ENCODE measurements around the gene RHBDF2. TPM values are rescaled to one million over a fixed set of nuclear protein-coding genes. Genes with fewer than 3 reads are reported as not detected.
A peak's percentile ranks its signal among the peaks of the same experiment; 100 is the strongest.

Gene RHBDF2
- total RNA-seq, 1 experiment from 2014 or later = 33.0 TPM

DNA sequence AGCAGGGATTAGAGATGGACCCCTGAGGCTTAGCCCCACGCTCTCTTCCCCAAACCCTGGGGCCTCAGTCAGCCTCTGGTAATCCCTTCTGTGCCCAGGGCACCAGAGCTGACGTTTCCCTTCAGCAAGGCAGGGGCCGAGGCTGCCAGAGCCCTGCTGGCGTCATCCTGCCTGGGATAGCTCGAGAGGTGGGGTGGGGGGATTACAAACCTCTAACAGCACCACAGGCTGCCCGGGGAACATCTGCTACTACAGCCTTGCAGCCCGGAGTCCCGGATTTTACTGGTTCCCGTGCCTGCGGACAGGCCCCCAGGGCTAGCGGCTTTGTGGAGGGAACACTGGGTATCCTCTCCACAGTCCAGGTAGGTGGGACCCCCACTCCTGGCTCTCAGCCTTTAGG is 33.9 kb downstream of the RHBDF2 start, which contains the start of gene AANAT:
AANAT (plus strand) TSS at position 238 of the 400 bp plus-strand sequence. CDS start 1,144 bp downstream, outside the sequence.
- DNase-seq (ENCODE audit: low spot score) = no peak
- no peak within 1 kb of the TSS for H3K27ac Mint-ChIP-seq
- POLR2A ChIA-PET = no interaction called here

GRCh38 chr17:76466775-76467130 is 34.5 kb downstream of the RHBDF2 start:
- Mint-ChIP-seq H3K27me3 (ENCODE audit: low read depth) (no peaks in the 10 kb centered on the region; the same call in 1 of the 2 replicates), H3K4me1 (peaks cover 8% of the 10 kb centered on the region), H3K4me3 (no peak overlapping the region), H3K27ac (no peak overlapping the region), H3K9me3 (no peaks in the 10 kb centered on the region), H3K36me3 (peaks cover 4% of the 10 kb centered on the region; the same call in 1 of the 2 replicates)
- DNase-seq (ENCODE audit: low spot score) (no peak), ATAC-seq (no peak)
- POLR2A ChIA-PET = no interaction called here
- CTCF ChIA-PET = interaction anchor here (0.9 to 3.6 kb wide), 24 partner anchors 9 to 260 kb away, joined by 3 to 33 read pairs (median 6); partner anchors contain the start of genes JMJD6, METTL23 and RHBDF2
- TF ChIP-seq ZNF317 (CRISPR knock-in tag; IDR thresholded peaks at IDR 0.05; ENCODE audit: borderline replicate concordance, low read depth) (no peak), CTCF (IDR thresholded peaks at IDR 0.05) (peak; percentile 2; the same call in 1 of the 2 replicates)

More for the DNA sequence above, 33.9 kb downstream of the RHBDF2 start, which contains the start of gene AANAT:
- Mint-ChIP-seq H3K9me3 (no peaks in the 10 kb centered on the region), H3K36me3 (peaks cover 4% of the 10 kb centered on the region; the same call in 1 of the 2 replicates), H3K4me1 (peaks cover 8% of the 10 kb centered on the region), H3K27me3 (ENCODE audit: low read depth) (no peaks in the 10 kb centered on the region; the same call in 1 of the 2 replicates), H3K4me3 (no peak within 1 kb of the TSS)
- no peak for TF ChIP-seq HMGXB4 (CRISPR knock-in tag; IDR thresholded peaks at IDR 0.05)
- TF ChIP-seq ZNF263 (CRISPR knock-in tag; IDR thresholded peaks at IDR 0.05; ENCODE audit: low read depth) = no peak
- no peak for TF ChIP-seq SP1 (CRISPR knock-in tag; conservative IDR thresholded peaks at IDR 0.05)
- no peak for TF ChIP-seq ZNF425 (CRISPR knock-in tag; conservative IDR thresholded peaks at IDR 0.05)
- no peak for TF ChIP-seq TEAD4 (CRISPR knock-in tag; IDR thresholded peaks at IDR 0.05)
- TF ChIP-seq NR1H2 (CRISPR knock-in tag; IDR thresholded peaks at IDR 0.05) = no peak
- TF ChIP-seq RORB (CRISPR knock-in tag; IDR thresholded peaks at IDR 0.05) = no peak
- TF ChIP-seq E2F5 (CRISPR knock-in tag; IDR thresholded peaks at IDR 0.05) = no peak
- no peak for TF ChIP-seq ERG (CRISPR knock-in tag; IDR thresholded peaks at IDR 0.05)
- TF ChIP-seq TCF7 (CRISPR knock-in tag; IDR thresholded peaks at IDR 0.05; ENCODE audit: low read depth) = no peak
- CTCF ChIA-PET = interaction anchor here (0.6 to 3.6 kb wide), 23 partner anchors 9 to 276 kb away, joined by 3 to 33 read pairs (median 6); partner anchors contain the start of genes JMJD6, METTL23 and RHBDF2
- ATAC-seq = no peak; the same call in 1 of the 2 replicates

Data from WTC11 (cell line).